ENCODE results near the gene HYAL1. TPM values are rescaled to one million over a fixed set of nuclear protein-coding genes. Genes with fewer than 3 reads are reported as not detected.

The HYAL1 gene
- total RNA-seq, 1 donor from 2014 or later = 0.47 TPM

DNA sequence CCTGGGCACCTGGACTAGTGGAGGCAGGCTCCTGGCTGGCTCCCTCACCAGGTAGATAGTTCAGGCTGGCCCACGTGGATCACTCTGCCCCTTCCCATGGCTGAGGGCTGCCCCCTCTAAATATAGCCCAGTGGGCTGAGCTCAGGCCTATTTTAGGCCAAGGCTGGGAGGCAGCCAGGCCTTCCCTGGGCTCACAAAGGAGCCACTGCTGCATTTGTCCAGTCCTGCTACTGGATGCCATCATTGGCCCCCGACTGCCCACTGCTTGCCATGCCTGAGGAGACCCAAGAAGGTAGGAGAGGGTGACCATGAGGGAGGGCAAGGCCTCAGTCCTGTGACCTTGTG, 24.5 kb downstream of the HYAL1 start, which contains the start of gene LSMEM2:
Gene LSMEM2, plus strand, starts transcription at position 208 of the 345 bp plus-strand sequence. Its CDS starts 27 bp downstream, at position 235.
- Mint-ChIP-seq H3K36me3 (ENCODE audit: low read depth) (no peaks in the 10 kb centered on the region), H3K27ac (no peak within 1 kb of the TSS), H3K27me3 (peaks cover 24% of the 10 kb centered on the region), H3K4me3 (no peak within 1 kb of the TSS), H3K4me1 (peaks cover 18% of the 10 kb centered on the region), H3K9me3 (no peaks in the 10 kb centered on the region)
- no peak for ATAC-seq (ENCODE audit: low read depth)
- POLR2A ChIA-PET = no interaction called here
- intact Hi-C loops (cut with micrococcal nuclease) = no loop called here
- TF ChIP-seq, protein P1, sequence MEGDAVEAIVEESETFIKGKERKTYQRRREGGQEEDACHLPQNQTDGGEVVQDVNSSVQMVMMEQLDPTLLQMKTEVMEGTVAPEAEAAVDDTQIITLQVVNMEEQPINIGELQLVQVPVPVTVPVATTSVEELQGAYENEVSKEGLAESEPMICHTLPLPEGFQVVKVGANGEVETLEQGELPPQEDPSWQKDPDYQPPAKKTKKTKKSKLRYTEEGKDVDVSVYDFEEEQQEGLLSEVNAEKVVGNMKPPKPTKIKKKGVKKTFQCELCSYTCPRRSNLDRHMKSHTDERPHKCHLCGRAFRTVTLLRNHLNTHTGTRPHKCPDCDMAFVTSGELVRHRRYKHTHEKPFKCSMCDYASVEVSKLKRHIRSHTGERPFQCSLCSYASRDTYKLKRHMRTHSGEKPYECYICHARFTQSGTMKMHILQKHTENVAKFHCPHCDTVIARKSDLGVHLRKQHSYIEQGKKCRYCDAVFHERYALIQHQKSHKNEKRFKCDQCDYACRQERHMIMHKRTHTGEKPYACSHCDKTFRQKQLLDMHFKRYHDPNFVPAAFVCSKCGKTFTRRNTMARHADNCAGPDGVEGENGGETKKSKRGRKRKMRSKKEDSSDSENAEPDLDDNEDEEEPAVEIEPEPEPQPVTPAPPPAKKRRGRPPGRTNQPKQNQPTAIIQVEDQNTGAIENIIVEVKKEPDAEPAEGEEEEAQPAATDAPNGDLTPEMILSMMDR (IDR thresholded peaks at IDR 0.05) = no peak
- no peak for DNase-seq
- CTCF ChIA-PET = interaction anchor here (1.4 kb wide), 1 partner anchor 84 kb away, joined by 3 read pairs; no protein-coding TSS in a partner anchor

- DNase-seq (no peak), ATAC-seq (ENCODE audit: low read depth) (no peak)
- ChIA-PET CTCF (interaction anchor here (1.4 kb wide), 1 partner anchor 83 kb away, joined by 3 read pairs; no protein-coding TSS in a partner anchor), POLR2A (no interaction called here)
- intact Hi-C loops (cut with micrococcal nuclease) = no loop called here
- TF ChIP-seq, protein P1 (IDR thresholded peaks at IDR 0.05) = no peak
- H3K27me3 Mint-ChIP-seq = peaks cover 25% of the 10 kb centered on the region
- H3K4me3 Mint-ChIP-seq = no peak overlapping the region
- H3K9me3 Mint-ChIP-seq = no peaks in the 10 kb centered on the region
- H3K4me1 Mint-ChIP-seq = peaks cover 19% of the 10 kb centered on the region
- H3K36me3 Mint-ChIP-seq (ENCODE audit: low read depth) = no peaks in the 10 kb centered on the region
- H3K27ac Mint-ChIP-seq = no peak overlapping the region
Observed at GRCh38 chr3:50278123-50278879, 25.1 kb downstream of the HYAL1 start.

DNA sequence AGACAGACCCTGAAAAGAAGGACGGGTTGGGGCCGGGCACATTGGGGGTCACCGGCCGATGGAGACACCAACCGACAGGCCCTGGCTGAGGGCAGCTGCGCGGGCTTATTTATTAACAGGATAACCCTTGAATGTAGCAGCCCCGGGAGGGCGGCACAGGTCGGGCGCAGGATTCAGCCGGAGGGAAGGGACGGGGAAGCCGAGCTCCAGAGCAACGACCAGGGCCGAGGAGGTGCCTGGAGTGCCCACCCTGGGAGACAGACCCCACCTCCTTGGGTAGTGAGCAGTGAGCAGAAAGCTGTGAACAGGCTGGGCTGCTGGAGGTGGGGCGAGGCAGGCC, 26.6 kb downstream of the HYAL1 start:
- H3K27me3 Mint-ChIP-seq = peaks cover 30% of the 10 kb centered on the region
- ChIA-PET CTCF (interaction anchor here (0.7 to 2.0 kb wide), 2 partner anchors 47 to 82 kb away, joined by 3 to 5 read pairs; no protein-coding TSS in a partner anchor), POLR2A (no interaction called here)
- H3K4me3 Mint-ChIP-seq = no peak overlapping the region
- ATAC-seq (ENCODE audit: low read depth) (no peak), DNase-seq (no peak)
- H3K9me3 Mint-ChIP-seq = no peaks in the 10 kb centered on the region
- H3K36me3 Mint-ChIP-seq (ENCODE audit: low read depth) = no peaks in the 10 kb centered on the region
- TF ChIP-seq, protein P1 (IDR thresholded peaks at IDR 0.05) = no peak
- H3K4me1 Mint-ChIP-seq = peaks cover 25% of the 10 kb centered on the region
- intact Hi-C loops (cut with micrococcal nuclease) = no loop called here
- H3K27ac Mint-ChIP-seq = no peak overlapping the region

DNA sequence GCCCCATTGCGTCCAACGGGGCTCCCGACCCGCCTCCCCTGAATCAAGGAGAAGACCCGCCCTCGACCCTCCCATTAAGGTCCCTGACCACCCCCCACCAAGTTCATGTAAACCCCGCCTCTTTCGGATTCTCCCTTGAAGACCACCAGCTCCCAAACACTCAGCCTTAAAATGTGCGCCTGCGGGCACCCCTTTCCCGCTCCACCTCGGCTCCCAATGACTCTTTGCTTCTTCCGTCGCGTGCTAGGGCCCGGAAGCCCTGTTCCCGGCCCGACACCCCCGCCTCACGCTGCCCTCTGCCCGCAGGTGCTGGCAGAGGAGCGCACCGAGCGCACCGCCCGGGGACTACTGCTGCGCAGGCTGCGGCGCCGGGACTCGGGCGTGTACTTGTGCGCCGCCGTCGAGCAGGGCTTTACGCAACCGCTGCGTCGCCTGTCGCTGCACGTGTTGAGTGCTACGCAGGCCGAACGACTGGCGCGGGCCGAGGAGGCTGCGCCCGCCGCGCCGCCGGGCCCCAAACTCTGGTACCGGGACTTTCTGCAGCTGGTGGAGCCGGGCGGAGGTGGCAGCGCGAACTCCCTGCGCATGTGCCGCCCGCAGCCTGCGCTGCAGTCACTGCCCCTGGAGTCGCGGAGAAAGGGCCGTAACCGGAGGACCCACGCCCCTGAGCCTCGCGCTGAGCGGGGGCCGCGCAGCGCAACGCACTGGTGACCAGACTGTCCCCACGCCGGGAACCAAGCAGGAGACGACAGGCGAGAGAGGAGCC, 27.2 kb downstream of the HYAL1 start:
- ATAC-seq (ENCODE audit: low read depth) = no peak
- POLR2A ChIA-PET = interaction anchor here (0.6 kb wide), 1 partner anchor 145 kb away, joined by 5 read pairs; no protein-coding TSS in a partner anchor
- intact Hi-C loops (cut with micrococcal nuclease) = no loop called here

More for the DNA sequence above, 27.2 kb downstream of the HYAL1 start:
- Mint-ChIP-seq H3K36me3 (ENCODE audit: low read depth) (no peaks in the 10 kb centered on the region), H3K27ac (no peak overlapping the region), H3K4me1 (peaks cover 25% of the 10 kb centered on the region), H3K4me3 (no peak overlapping the region), H3K27me3 (peaks cover 30% of the 10 kb centered on the region), H3K9me3 (no peaks in the 10 kb centered on the region)
- TF ChIP-seq, protein P1 (IDR thresholded peaks at IDR 0.05) = no peak
- DNase-seq = no peak
- CTCF ChIA-PET = interaction anchor here (2.0 kb wide), 1 partner anchor 48 kb away, joined by 5 read pairs; no protein-coding TSS in a partner anchor
